ENCODE measurements around the gene SORT1. TPM values are rescaled to one million over a fixed set of nuclear protein-coding genes. Genes with fewer than 3 reads are reported as not detected.

The SORT1 gene
- total RNA-seq, 2 donors from 2014 or later: 44.9 to 46.2 TPM

GRCh38 chr1:109391626-109392025, 6.1 kb downstream of the SORT1 start:
- H3K4me1 Mint-ChIP-seq: peaks cover 26% of the 10 kb centered on the region
- no peaks in the 10 kb centered on the region for H3K9me3 Mint-ChIP-seq
- H3K27ac ChIP-seq (ENCODE audit: low read depth, low read length): no peak overlapping the region
- no peaks in the 10 kb centered on the region for H3K27me3 ChIP-seq (ENCODE audit: control insufficient read depth, insufficient read depth, low read length, poor library complexity, severe bottlenecking)
- H3K9ac ChIP-seq (ENCODE audit: extremely low read depth, low read length, poor library complexity, severe bottlenecking): no peak overlapping the region
- H3K36me3 Mint-ChIP-seq (ENCODE audit: low read depth): no peaks in the 10 kb centered on the region
- no peak overlapping the region for H3K4me3 Mint-ChIP-seq
- H3K4me1 ChIP-seq (ENCODE audit: control insufficient read depth, insufficient read depth, low read length): peaks cover 9% of the 10 kb centered on the region
- no peaks in the 10 kb centered on the region for H3K27me3 Mint-ChIP-seq (ENCODE audit: insufficient read depth)
- no peak for TF ChIP-seq CTCF (conservative IDR thresholded peaks at IDR 0.05)
- no peaks in the 10 kb centered on the region for H3K36me3 ChIP-seq (ENCODE audit: control insufficient read depth, insufficient read depth, low read length)
- H3K4me3 ChIP-seq (ENCODE audit: low read length): no peak overlapping the region
- H3K27ac Mint-ChIP-seq: no peak overlapping the region
- no peak for DNase-seq
- H3K9me3 ChIP-seq (ENCODE audit: control insufficient read depth, low read length): no peaks in the 10 kb centered on the region

GRCh38 chr1:109391157-109391556, 6.6 kb downstream of the SORT1 start:
- H3K27ac ChIP-seq (ENCODE audit: low read depth, low read length): no peak overlapping the region
- no peaks in the 10 kb centered on the region for H3K36me3 Mint-ChIP-seq (ENCODE audit: low read depth)
- H3K4me1 Mint-ChIP-seq: peaks cover 21% of the 10 kb centered on the region
- 93% methylated on average over 3 of the region's 3 CpGs; no CpG with 5 or more reads in 1 of the 2 experiments for WGBS, 2 experiments (ENCODE audit: insufficient coverage in 1 of 2, insufficient read length in 1 of 2)
- no peak overlapping the region for H3K27ac Mint-ChIP-seq
- no peak overlapping the region for H3K4me3 ChIP-seq (ENCODE audit: low read length)
- peaks cover 9% of the 10 kb centered on the region for H3K4me1 ChIP-seq (ENCODE audit: control insufficient read depth, insufficient read depth, low read length)
- no peaks in the 10 kb centered on the region for H3K36me3 ChIP-seq (ENCODE audit: control insufficient read depth, insufficient read depth, low read length)
- no peak for TF ChIP-seq CTCF (conservative IDR thresholded peaks at IDR 0.05)
- no peak for DNase-seq
- H3K9me3 ChIP-seq (ENCODE audit: control insufficient read depth, low read length): no peaks in the 10 kb centered on the region
- H3K4me3 Mint-ChIP-seq: no peak overlapping the region
- H3K27me3 Mint-ChIP-seq (ENCODE audit: insufficient read depth): no peaks in the 10 kb centered on the region
- no peaks in the 10 kb centered on the region for H3K27me3 ChIP-seq (ENCODE audit: control insufficient read depth, insufficient read depth, low read length, poor library complexity, severe bottlenecking)
- no peaks in the 10 kb centered on the region for H3K9me3 Mint-ChIP-seq
- H3K9ac ChIP-seq (ENCODE audit: extremely low read depth, low read length, poor library complexity, severe bottlenecking): no peak overlapping the region

GRCh38 chr1:109389638-109390341, 7.9 kb downstream of the SORT1 start:
- Histone ChIP-seq H3K27ac (ENCODE audit: low read depth, low read length) (no peak overlapping the region), H3K9ac (ENCODE audit: extremely low read depth, low read length, poor library complexity, severe bottlenecking) (no peak overlapping the region), H3K9me3 (ENCODE audit: control insufficient read depth, low read length) (peaks cover 5% of the 10 kb centered on the region), H3K27me3 (ENCODE audit: control insufficient read depth, insufficient read depth, low read length, poor library complexity, severe bottlenecking) (no peaks in the 10 kb centered on the region), H3K4me1 (ENCODE audit: control insufficient read depth, insufficient read depth, low read length) (peaks cover 9% of the 10 kb centered on the region), H3K4me3 (ENCODE audit: low read length) (no peak overlapping the region), H3K36me3 (ENCODE audit: control insufficient read depth, insufficient read depth, low read length) (no peaks in the 10 kb centered on the region)
- peaks cover 19% of the 10 kb centered on the region for H3K4me1 Mint-ChIP-seq
- H3K4me3 Mint-ChIP-seq: no peak overlapping the region
- H3K27me3 Mint-ChIP-seq (ENCODE audit: insufficient read depth): no peaks in the 10 kb centered on the region
- no peak for DNase-seq
- no peak overlapping the region for H3K27ac Mint-ChIP-seq
- 92% methylated on average over 4 to 5 of the region's 5 CpGs for WGBS, 2 experiments (ENCODE audit: insufficient coverage in 1 of 2, insufficient read length in 1 of 2)
- peaks cover under 1% of the 10 kb centered on the region for H3K9me3 Mint-ChIP-seq
- no peak for TF ChIP-seq CTCF (conservative IDR thresholded peaks at IDR 0.05)
- H3K36me3 Mint-ChIP-seq (ENCODE audit: low read depth): peaks cover 6% of the 10 kb centered on the region

Data from endodermal cell (in vitro differentiated cells).